Stimulated activated naive CD8-positive, alpha-beta T cell treated with anti-CD3 and anti-CD28 coated beads, Interleukin-15, Interleukin-2, amounts not matched to agents 100 ng/mL and 50 ng/mL, for 24 hours (primary cell): ENCODE results near the gene ARL8B.
"Not testable (repeated sequence)": the region's sequence is repeated elsewhere in the genome, so short reads cannot be mapped to it uniquely, and the experiment has no call there.

Experiments used
- H3K27ac Mint-ChIP-seq: one replicate; pipeline ENCODE4 v1.8.0; 2021; ENCODE audit warnings: mild to moderate bottlenecking, mixed read lengths
- H3K27me3 Mint-ChIP-seq: one replicate; pipeline ENCODE4 v1.8.0; 2021; ENCODE audit warnings: mixed read lengths
- H3K36me3 Mint-ChIP-seq: one replicate; pipeline ENCODE4 v1.8.0; 2021; ENCODE audit warnings: low read depth, mixed read lengths
- H3K4me1 Mint-ChIP-seq: one replicate; pipeline ENCODE4 v1.8.0; 2021; ENCODE audit warnings: low read depth, mixed read lengths
- H3K4me3 Mint-ChIP-seq: one replicate; pipeline ENCODE4 v1.8.0; 2021; ENCODE audit warnings: mild to moderate bottlenecking, mixed read lengths
- H3K9me3 Mint-ChIP-seq: one replicate; pipeline ENCODE4 v1.8.0; 2021; ENCODE audit warnings: mixed read lengths

Gene ARL8B

GRCh38 chr3:5147152-5147551 is 25.1 kb downstream of the ARL8B start:
- H3K27ac Mint-ChIP-seq, H3K4me3 Mint-ChIP-seq, H3K27me3 Mint-ChIP-seq: not testable (repeated sequence)
- peaks cover 51% of the 10 kb centered on the region for H3K4me1 Mint-ChIP-seq
- H3K36me3 Mint-ChIP-seq: peaks cover 75% of the 10 kb centered on the region
- H3K9me3 Mint-ChIP-seq: peaks cover 13% of the 10 kb centered on the region

GRCh38 chr3:5149306-5149880 is 27.3 kb downstream of the ARL8B start:
- Mint-ChIP-seq H3K36me3 (peaks cover 74% of the 10 kb centered on the region), H3K27ac (no peak overlapping the region), H3K4me3 (no peak overlapping the region), H3K9me3 (peaks cover 9% of the 10 kb centered on the region), H3K27me3 (no peaks in the 10 kb centered on the region), H3K4me1 (peaks cover 52% of the 10 kb centered on the region)

- Mint-ChIP-seq H3K4me3 (no peak overlapping the region), H3K27ac (no peak overlapping the region), H3K27me3 (no peaks in the 10 kb centered on the region), H3K4me1 (peaks cover 69% of the 10 kb centered on the region), H3K36me3 (peaks cover 60% of the 10 kb centered on the region), H3K9me3 (peaks cover 6% of the 10 kb centered on the region)
Observed at GRCh38 chr3:5151586-5151985, 29.5 kb downstream of the ARL8B start.

GRCh38 chr3:5153074-5153473 is 31.0 kb downstream of the ARL8B start:
- Mint-ChIP-seq H3K27me3 (no peaks in the 10 kb centered on the region), H3K4me3 (no peak overlapping the region), H3K4me1 (peaks cover 75% of the 10 kb centered on the region)

GRCh38 chr3:5155241-5155640 is 33.1 kb downstream of the ARL8B start:
- Mint-ChIP-seq H3K27ac (peak overlapping the region; percentile 68), H3K4me3 (no peak overlapping the region), H3K9me3 (no peaks in the 10 kb centered on the region), H3K36me3 (peaks cover 39% of the 10 kb centered on the region), H3K27me3 (no peaks in the 10 kb centered on the region), H3K4me1 (peaks cover 81% of the 10 kb centered on the region)

More at GRCh38 chr3:5153074-5153473, 31.0 kb downstream of the ARL8B start:
- Mint-ChIP-seq H3K9me3 (no peaks in the 10 kb centered on the region), H3K36me3 (peaks cover 50% of the 10 kb centered on the region), H3K27ac (no peak overlapping the region)

GRCh38 chr3:5160321-5160720 is 38.2 kb downstream of the ARL8B start:
- no peaks in the 10 kb centered on the region for H3K27me3 Mint-ChIP-seq

GRCh38 chr3:5160940-5161858 is 39.1 kb downstream of the ARL8B start:
- H3K27ac Mint-ChIP-seq: no peak overlapping the region
- H3K9me3 Mint-ChIP-seq: no peaks in the 10 kb centered on the region
- H3K36me3 Mint-ChIP-seq: peaks cover 12% of the 10 kb centered on the region
- no peaks in the 10 kb centered on the region for H3K27me3 Mint-ChIP-seq
- peaks cover 86% of the 10 kb centered on the region for H3K4me1 Mint-ChIP-seq
- no peak overlapping the region for H3K4me3 Mint-ChIP-seq

More at GRCh38 chr3:5160321-5160720, 38.2 kb downstream of the ARL8B start:
- Mint-ChIP-seq H3K4me1 (peaks cover 90% of the 10 kb centered on the region), H3K4me3 (no peak overlapping the region), H3K27ac (no peak overlapping the region), H3K36me3 (peaks cover 10% of the 10 kb centered on the region), H3K9me3 (no peaks in the 10 kb centered on the region)

GRCh38 chr3:5162102-5162501 is 40.0 kb downstream of the ARL8B start:
- no peak overlapping the region for H3K27ac Mint-ChIP-seq
- H3K4me1 Mint-ChIP-seq: peaks cover 84% of the 10 kb centered on the region
- no peak overlapping the region for H3K4me3 Mint-ChIP-seq
- no peaks in the 10 kb centered on the region for H3K27me3 Mint-ChIP-seq
- H3K9me3 Mint-ChIP-seq: no peaks in the 10 kb centered on the region
- peaks cover 14% of the 10 kb centered on the region for H3K36me3 Mint-ChIP-seq

- peaks cover 13% of the 10 kb centered on the region for H3K36me3 Mint-ChIP-seq
- no peak overlapping the region for H3K4me3 Mint-ChIP-seq
- H3K27me3 Mint-ChIP-seq: no peaks in the 10 kb centered on the region
- H3K27ac Mint-ChIP-seq: no peak overlapping the region
- H3K9me3 Mint-ChIP-seq: no peaks in the 10 kb centered on the region
- peaks cover 76% of the 10 kb centered on the region for H3K4me1 Mint-ChIP-seq
Observed at GRCh38 chr3:5165698-5166097, 43.6 kb downstream of the ARL8B start.

GRCh38 chr3:5166846-5167245 is 44.8 kb downstream of the ARL8B start:
- Mint-ChIP-seq H3K27ac (no peak overlapping the region), H3K27me3 (no peaks in the 10 kb centered on the region), H3K9me3 (no peaks in the 10 kb centered on the region), H3K4me1 (peaks cover 65% of the 10 kb centered on the region), H3K4me3 (no peak overlapping the region), H3K36me3 (peaks cover 16% of the 10 kb centered on the region)

GRCh38 chr3:5168110-5168509 is 46.0 kb downstream of the ARL8B start:
- no peaks in the 10 kb centered on the region for H3K9me3 Mint-ChIP-seq
- no peak overlapping the region for H3K27ac Mint-ChIP-seq
- no peaks in the 10 kb centered on the region for H3K27me3 Mint-ChIP-seq
- peaks cover 21% of the 10 kb centered on the region for H3K36me3 Mint-ChIP-seq
- H3K4me3 Mint-ChIP-seq: no peak overlapping the region
- H3K4me1 Mint-ChIP-seq: peaks cover 55% of the 10 kb centered on the region

- H3K27me3 Mint-ChIP-seq: no peaks in the 10 kb centered on the region
- no peak overlapping the region for H3K4me3 Mint-ChIP-seq
- no peak overlapping the region for H3K27ac Mint-ChIP-seq
- peaks cover 38% of the 10 kb centered on the region for H3K4me1 Mint-ChIP-seq
- H3K36me3 Mint-ChIP-seq: peaks cover 31% of the 10 kb centered on the region
- no peaks in the 10 kb centered on the region for H3K9me3 Mint-ChIP-seq
Observed at GRCh38 chr3:5169807-5170206, 47.7 kb downstream of the ARL8B start.

- H3K4me3 Mint-ChIP-seq: no peak overlapping the region
- peaks cover 28% of the 10 kb centered on the region for H3K4me1 Mint-ChIP-seq
- no peaks in the 10 kb centered on the region for H3K27me3 Mint-ChIP-seq
- no peak overlapping the region for H3K27ac Mint-ChIP-seq
- H3K9me3 Mint-ChIP-seq: no peaks in the 10 kb centered on the region
- peaks cover 32% of the 10 kb centered on the region for H3K36me3 Mint-ChIP-seq
Observed at GRCh38 chr3:5170975-5171374, 48.9 kb downstream of the ARL8B start.

- Mint-ChIP-seq H3K36me3 (peaks cover 35% of the 10 kb centered on the region), H3K27ac (no peak overlapping the region), H3K9me3 (no peaks in the 10 kb centered on the region), H3K4me1 (peaks cover 21% of the 10 kb centered on the region), H3K27me3 (no peaks in the 10 kb centered on the region), H3K4me3 (no peak overlapping the region)
Observed at GRCh38 chr3:5172018-5172417, 49.9 kb downstream of the ARL8B start.

GRCh38 chr3:5179036-5179435 is 56.9 kb downstream of the ARL8B start:
- peaks cover 27% of the 10 kb centered on the region for H3K4me1 Mint-ChIP-seq
- H3K36me3 Mint-ChIP-seq: peaks cover 65% of the 10 kb centered on the region
- H3K27ac Mint-ChIP-seq, H3K27me3 Mint-ChIP-seq, H3K9me3 Mint-ChIP-seq, H3K4me3 Mint-ChIP-seq: not testable (repeated sequence)
